ENCODE results near the gene ASAP2. TPM values are rescaled to one million over a fixed set of nuclear protein-coding genes. Genes with fewer than 3 reads are reported as not detected.

Gene ASAP2
- polyA plus RNA-seq, 4 donors = 50.7 to 60.8 (median 58.3) TPM

- no peak for DNase-seq (ENCODE audit: low read depth in 4 of 4, low spot score in 2 of 4)
Measured at GRCh38 chr2:9310798-9311197, 104.2 kb downstream of the ASAP2 start.

DNA sequence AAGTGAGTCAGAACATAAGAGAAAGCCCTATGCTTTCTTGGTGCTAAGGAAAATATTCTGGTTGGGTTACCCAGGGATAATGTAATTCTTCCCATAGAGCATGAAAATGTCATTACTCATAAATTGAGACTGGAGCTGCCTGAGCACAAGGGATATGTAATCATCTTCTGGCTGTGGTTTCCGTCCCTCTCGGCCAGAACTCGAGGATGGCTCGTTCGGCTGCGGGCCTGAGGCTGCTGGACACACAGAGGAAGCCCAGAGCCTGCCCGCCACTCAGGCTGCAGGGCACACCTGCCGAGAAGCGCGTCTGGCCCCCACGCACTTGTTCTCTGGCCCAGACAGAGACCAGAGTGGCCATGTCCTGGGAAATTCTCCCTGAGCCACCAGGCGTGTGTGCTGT is 104.9 kb downstream of the ASAP2 start:
- no peak for DNase-seq (ENCODE audit: low read depth in 4 of 4, low spot score in 2 of 4)

DNA sequence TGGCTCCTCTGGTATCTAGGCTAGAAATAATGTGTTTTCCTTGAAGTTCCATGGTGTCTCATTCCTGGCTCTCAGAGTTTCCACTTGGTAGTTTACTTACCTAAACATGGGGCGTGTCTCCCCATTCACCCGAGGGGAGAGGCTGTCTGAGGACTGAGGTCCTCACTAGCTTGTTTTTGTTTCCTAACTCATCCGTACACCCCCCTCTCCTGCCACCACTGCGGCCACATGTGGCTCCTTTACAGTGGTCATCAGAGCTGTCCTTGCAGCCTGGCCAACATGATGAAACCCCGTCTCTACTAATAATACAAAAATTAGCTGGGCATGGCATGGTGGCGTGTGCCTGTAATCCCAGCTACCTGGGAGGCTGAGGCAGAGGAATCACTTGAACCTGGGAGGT is 106.0 kb downstream of the ASAP2 start:
- DNase-seq (ENCODE audit: low read depth in 4 of 4, low spot score in 2 of 4) = no peak

- DNase-seq (ENCODE audit: low read depth in 4 of 4, low spot score in 2 of 4) = no peak
Measured at GRCh38 chr2:9313443-9313842, 106.8 kb downstream of the ASAP2 start.

- no peak for DNase-seq (ENCODE audit: low read depth in 4 of 4, low spot score in 2 of 4)
Measured at GRCh38 chr2:9315280-9315847, 108.8 kb downstream of the ASAP2 start.

GRCh38 chr2:9317559-9317958 is 110.9 kb downstream of the ASAP2 start:
- DNase-seq (ENCODE audit: low read depth in 4 of 4, low spot score in 2 of 4) = no peak

- no peak for DNase-seq (ENCODE audit: low read depth in 4 of 4, low spot score in 2 of 4)
Measured at GRCh38 chr2:9318461-9319337, 112.1 kb downstream of the ASAP2 start.

DNA sequence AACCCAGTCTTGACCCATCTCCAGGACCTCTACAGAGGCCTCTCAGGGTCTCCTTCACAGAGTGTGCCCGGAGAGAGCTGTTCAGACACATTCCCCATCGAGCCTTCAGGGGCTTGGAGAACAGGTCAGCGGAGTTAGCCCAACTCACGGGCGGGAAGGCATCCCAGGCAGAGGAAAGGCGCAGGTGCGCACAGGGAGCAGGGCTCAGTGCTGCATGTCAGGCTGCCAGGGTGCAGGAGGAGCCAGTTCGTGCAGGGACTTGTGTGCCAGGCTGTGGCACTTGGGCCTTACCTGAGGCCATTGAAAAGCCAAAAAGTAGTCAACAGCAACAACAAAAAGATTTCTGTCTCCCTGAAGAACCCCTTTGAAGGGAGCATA is 112.7 kb downstream of the ASAP2 start:
- DNase-seq (ENCODE audit: low read depth in 4 of 4, low spot score in 2 of 4) = no peak

DNA sequence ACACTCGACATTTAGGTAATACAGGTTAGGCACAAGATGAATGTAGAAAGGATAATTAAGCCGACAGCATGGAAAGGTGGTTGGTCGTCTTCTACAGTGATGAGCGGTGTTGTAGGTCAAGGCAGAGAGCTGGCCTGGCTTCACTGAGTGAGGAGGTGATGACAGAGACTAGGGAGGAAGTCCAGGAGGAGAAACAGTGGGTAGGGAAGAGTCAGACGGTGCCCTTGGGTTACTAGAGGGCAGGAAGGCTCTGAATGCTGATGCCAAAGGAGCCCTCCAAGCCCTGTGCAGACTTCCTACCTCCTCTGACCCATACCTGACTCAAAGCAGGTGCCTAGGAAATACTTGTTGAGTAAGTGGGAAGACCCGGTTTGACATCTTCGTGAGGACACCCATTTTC is 116.0 kb downstream of the ASAP2 start:
- DNase-seq (ENCODE audit: low read depth in 4 of 4, low spot score in 2 of 4) = no peak

GRCh38 chr2:9325428-9325827 is 118.8 kb downstream of the ASAP2 start:
- DNase-seq (ENCODE audit: low read depth in 4 of 4, low spot score in 2 of 4) = no peak

- no peak for DNase-seq (ENCODE audit: low read depth in 4 of 4, low spot score in 2 of 4)
Measured at GRCh38 chr2:9326975-9327374, 120.4 kb downstream of the ASAP2 start.

DNA sequence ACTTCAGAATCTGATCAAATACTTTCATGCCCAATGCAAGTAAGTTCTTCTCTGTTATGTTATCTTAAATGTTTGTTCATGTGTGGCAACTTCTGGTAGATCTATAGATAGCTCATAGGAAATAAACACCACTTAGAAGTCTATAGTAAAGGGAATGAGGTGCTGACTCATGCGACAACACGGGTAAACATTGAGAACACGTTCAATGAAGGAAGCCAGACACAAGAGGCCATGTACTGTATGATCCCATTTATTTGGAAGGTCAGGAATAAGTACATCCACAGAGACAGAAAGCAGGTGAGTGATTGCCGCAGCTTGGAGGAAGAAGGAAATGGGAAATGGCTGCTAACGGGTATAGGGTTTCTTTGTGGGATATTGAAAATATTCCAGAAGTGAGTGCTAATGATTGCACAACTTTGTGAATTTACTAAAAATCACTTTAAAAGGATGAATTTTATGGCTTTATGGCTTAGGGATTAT is 121.3 kb downstream of the ASAP2 start:
- no peak for DNase-seq (ENCODE audit: low read depth in 4 of 4, low spot score in 2 of 4)

GRCh38 chr2:9328931-9329330 is 122.3 kb downstream of the ASAP2 start:
- DNase-seq (ENCODE audit: low read depth in 4 of 4, low spot score in 2 of 4) = no peak

- no peak for DNase-seq (ENCODE audit: low read depth in 4 of 4, low spot score in 2 of 4)
Measured at GRCh38 chr2:9329497-9329896, 122.9 kb downstream of the ASAP2 start.

- no peak for DNase-seq (ENCODE audit: low read depth in 4 of 4, low spot score in 2 of 4)
Measured at GRCh38 chr2:9330612-9331270, 124.1 kb downstream of the ASAP2 start.

GRCh38 chr2:9331704-9332103 is 125.1 kb downstream of the ASAP2 start:
- DNase-seq (ENCODE audit: low read depth in 4 of 4, low spot score in 2 of 4) = no peak

DNA sequence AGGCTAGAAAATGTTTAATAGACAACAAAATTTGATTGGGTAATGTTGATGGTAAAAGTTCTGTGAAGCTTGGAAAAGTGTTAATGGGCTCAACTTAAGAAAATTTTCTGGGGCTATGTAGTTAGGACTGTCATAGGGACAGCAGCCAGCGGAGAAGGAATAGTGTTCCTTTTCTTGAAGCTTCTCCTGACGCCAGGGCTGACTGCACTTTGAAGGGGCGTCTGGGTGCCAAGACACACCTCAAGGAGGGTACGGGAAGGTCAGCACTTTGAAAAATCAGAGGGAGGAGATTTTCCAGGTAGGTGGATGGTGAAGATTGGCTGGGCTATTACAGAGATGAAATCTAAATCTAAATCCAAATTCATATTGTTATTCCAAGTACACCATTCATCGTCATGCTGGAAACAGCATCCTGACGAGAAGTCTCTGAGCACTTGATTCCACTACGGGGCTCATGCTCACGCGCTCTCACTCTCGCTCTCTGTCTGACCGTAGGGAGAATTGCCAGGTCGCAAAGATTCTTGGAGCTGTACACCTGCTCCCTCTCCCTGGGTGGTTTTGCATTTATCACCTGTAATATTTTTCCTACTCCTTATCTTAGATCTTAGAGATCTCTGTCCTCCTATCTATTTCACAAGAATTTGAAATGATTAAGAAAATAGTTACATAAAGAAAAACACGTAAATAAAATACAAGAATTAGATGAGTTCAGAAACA is 125.7 kb downstream of the ASAP2 start:
- DNase-seq (ENCODE audit: low read depth in 4 of 4, low spot score in 2 of 4) = no peak

DNA sequence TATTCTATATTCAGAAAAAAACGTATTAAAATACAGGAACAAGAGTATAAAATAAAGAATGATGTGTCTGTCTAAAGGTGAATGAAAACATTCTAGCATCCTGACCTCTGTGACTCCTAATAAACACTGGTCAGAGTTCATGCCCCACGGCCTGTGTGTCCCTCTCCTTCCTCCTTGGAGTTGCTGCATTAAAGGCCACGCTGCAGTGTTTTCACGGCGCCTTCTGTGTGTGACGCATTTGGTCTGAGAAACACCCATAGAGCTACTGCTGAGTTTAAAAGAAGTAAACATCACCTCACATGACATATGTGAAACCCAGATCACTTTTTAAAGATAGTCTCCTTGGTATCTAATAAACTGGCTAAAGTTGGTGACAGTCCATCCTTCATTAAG is 126.2 kb downstream of the ASAP2 start:
- DNase-seq (ENCODE audit: low read depth in 4 of 4, low spot score in 2 of 4) = no peak

DNA sequence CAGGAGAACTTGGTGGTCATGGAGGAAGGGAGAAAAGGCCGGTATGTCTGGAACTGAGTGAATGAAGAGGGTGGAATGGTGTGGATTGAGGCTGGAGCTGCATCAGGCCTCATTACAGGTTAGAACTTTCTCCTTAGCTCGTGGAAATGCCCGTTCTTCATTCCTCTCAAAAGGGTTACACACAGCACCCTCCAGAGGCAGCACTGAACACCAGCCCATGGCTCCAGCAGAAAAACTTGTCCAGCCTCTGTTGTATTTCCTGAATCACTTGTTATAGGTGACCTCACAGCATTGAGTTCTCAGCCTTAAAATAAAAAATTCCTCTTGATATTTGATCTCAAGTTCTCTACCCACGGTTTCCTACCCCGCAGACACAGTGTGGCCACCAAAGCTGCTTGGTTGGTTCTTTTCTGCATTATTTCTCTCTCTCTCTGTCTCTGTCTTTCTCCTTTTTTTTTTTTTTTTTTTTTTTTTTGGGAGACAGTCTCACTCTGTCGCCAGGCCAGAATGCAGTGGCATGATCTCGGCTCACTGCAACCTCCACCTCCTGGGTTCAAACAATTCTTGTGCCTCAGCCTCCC is 127.1 kb downstream of the ASAP2 start:
- peak in 1 of 4 donors; percentile 66 for DNase-seq (ENCODE audit: low read depth in 4 of 4, low spot score in 2 of 4)

DNA sequence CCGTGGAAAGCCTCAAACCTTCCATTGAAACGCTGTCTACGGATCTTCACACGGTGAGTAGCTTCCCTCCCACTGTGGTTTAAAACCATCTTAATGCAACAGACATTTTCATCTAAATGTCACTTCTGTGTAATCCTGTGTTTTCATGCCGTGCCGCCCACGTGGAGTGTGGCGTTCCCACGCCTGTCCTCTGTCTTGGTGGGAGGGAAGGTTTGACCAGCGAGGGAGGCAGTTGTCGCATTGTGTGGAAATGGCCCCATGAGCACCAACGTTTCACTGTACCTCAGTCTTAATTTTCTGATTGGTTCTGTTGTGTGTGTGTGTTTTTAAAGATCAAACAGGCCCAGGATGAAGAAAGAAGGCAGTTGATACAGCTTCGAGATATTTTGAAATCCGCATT is 128.1 kb downstream of the ASAP2 start:
- no peak for DNase-seq (ENCODE audit: low read depth in 4 of 4, low spot score in 2 of 4)
